H1 (cell line): Measurements from ENCODE around the gene ZNF483. TPM values are rescaled to one million over a fixed set of nuclear protein-coding genes. Genes with fewer than 3 reads are reported as not detected.

ENCODE experiments used
- CTCF ChIA-PET: fragments of 300-600 bp; sonication (Branson Sonifier 250); formaldehyde crosslinking; loops from one replicate; lab custom pipeline; 2021; ENCODE audit not compliant: partially characterized antibody; lab: Charles Lee
- POLR2A ChIA-PET: fragments of 300-600 bp; sonication (Branson Sonifier 250); formaldehyde crosslinking; loops from one replicate; lab custom pipeline; 2021; ENCODE audit warnings: inconsistent platforms; ENCODE audit not compliant: partially characterized antibody; lab: Charles Lee
- DNase-seq, 2 experiments: peaks; one replicate each; pipeline versions ENCODE4 v3.0.0 to v3.0.0-alpha.2; 2010 to 2022; ENCODE audit warnings: low spot score in 2 of 2, low read depth in 1 of 2, mixed read lengths in 1 of 2
- FAIRE-seq: peaks from 2 replicates; lab custom pipeline; 2011; peaks lifted over from hg19 to GRCh38; lab: Jason Lieb, UNC
- H2AFZ ChIP-seq: 2 replicates; pipeline ENCODE4 v1.8.1; 2012; ENCODE audit warnings: low read length, inconsistent platforms
- H2AK5ac ChIP-seq: 2 replicates; pipeline ENCODE4 v1.6.1; 2013; ENCODE audit warnings: low read depth, low read length
- H2BK120ac ChIP-seq: replicated peaks from 2 replicates; pipeline ENCODE3; 2013; ENCODE audit warnings: low read depth, low read length, inconsistent platforms
- H2BK12ac ChIP-seq: 2 replicates; pipeline ENCODE4 v1.6.1; 2013; ENCODE audit warnings: low read depth, low read length
- H2BK15ac ChIP-seq: 2 replicates; pipeline ENCODE4 v1.6.1; 2013; ENCODE audit warnings: low read length
- H2BK20ac ChIP-seq: 2 replicates; pipeline ENCODE4 v1.6.1; 2013; ENCODE audit warnings: low read length
- H2BK5ac ChIP-seq: 2 replicates; pipeline ENCODE4 v1.6.1; 2013; ENCODE audit warnings: low read depth, low read length
- H3K14ac ChIP-seq: 2 replicates; pipeline ENCODE4 v1.6.1; 2013; ENCODE audit warnings: inconsistent platforms; ENCODE audit not compliant: insufficient read length
- H3K18ac ChIP-seq: 2 replicates; pipeline ENCODE4 v1.6.1; 2013; ENCODE audit warnings: low read length; ENCODE audit errors: extremely low read depth
- H3K23ac ChIP-seq: 2 replicates; pipeline ENCODE4 v1.6.1; 2013; ENCODE audit warnings: inconsistent platforms; ENCODE audit not compliant: insufficient read length
- H3K23me2 ChIP-seq: 2 replicates; pipeline ENCODE4 v1.6.1; 2013; ENCODE audit warnings: low read depth, low read length
- H3K27ac ChIP-seq: 2 replicates; pipeline ENCODE4 v1.6.1; 2011; ENCODE audit warnings: low read depth, low read length, inconsistent platforms
- H3K27me3 ChIP-seq, 4 experiments: replicated peaks in 1 of 4; 1 replicate in 1 of 4; 2 replicates in 3 of 4; pipeline versions ENCODE4 v1.6.1 to v1.8.1; 2011 to 2013; ENCODE audit warnings: low read length in 3 of 4, mild to moderate bottlenecking in 3 of 4, inconsistent platforms in 2 of 4, mixed read lengths in 2 of 4, moderate library complexity in 1 of 4; ENCODE audit not compliant: control insufficient read depth in 3 of 4, insufficient read depth in 3 of 4; ENCODE audit errors: extremely low read depth in 1 of 4
- H3K36me3 ChIP-seq, 4 experiments: 2 replicates each; pipeline versions ENCODE4 v1.6.1 to v1.8.1; 2011 to 2013; ENCODE audit warnings: mild to moderate bottlenecking in 4 of 4, low read length in 3 of 4, moderate library complexity in 2 of 4, control low read depth in 1 of 4, inconsistent platforms in 1 of 4; ENCODE audit not compliant: insufficient read depth in 4 of 4, control insufficient read depth in 2 of 4
- H3K4ac ChIP-seq: replicated peaks from 2 replicates; pipeline ENCODE3; 2013; ENCODE audit warnings: low read length, low read depth, mixed read lengths, inconsistent platforms; ENCODE audit not compliant: insufficient read length
- H3K4me1 ChIP-seq, 4 experiments: replicated peaks in 1 of 4; 1 replicate in 1 of 4; 2 replicates in 3 of 4; pipeline versions ENCODE4 v1.6.1 to v1.8.1; 2011 to 2013; ENCODE audit warnings: low read length in 3 of 4, inconsistent platforms in 2 of 4, mixed read lengths in 1 of 4; ENCODE audit not compliant: insufficient read depth in 4 of 4, control insufficient read depth in 3 of 4
- H3K4me2 ChIP-seq, 2 experiments: 2 replicates each; pipeline versions ENCODE4 v1.6.1 to v1.8.1; 2011 to 2013; ENCODE audit warnings: low read depth in 2 of 2, low read length in 2 of 2, control low read depth in 1 of 2, inconsistent platforms in 1 of 2, mild to moderate bottlenecking in 1 of 2; ENCODE audit not compliant: insufficient read depth in 1 of 2
- H3K4me3 ChIP-seq, 4 experiments: fragments of 200-600, 300-600 bp in 1 of 4; sonication (generic), shearing (Covaris generic), sonication (Bioruptor Twin) in 1 of 4; 2 replicates each; pipeline versions ENCODE4 v1.5.1 to v1.8.1; 2011 to 2016; ENCODE audit warnings: low read length in 4 of 4, low read depth in 3 of 4, control low read depth in 2 of 4, inconsistent platforms in 2 of 4, mild to moderate bottlenecking in 2 of 4, mixed read lengths in 1 of 4, moderate library complexity in 1 of 4; ENCODE audit not compliant: insufficient read depth in 2 of 4; ENCODE audit errors: extremely low read depth in 1 of 4
- H3K56ac ChIP-seq: replicated peaks from 2 replicates; pipeline ENCODE3; 2013; ENCODE audit warnings: low read depth, mild to moderate bottlenecking, mixed read lengths, low read length, inconsistent platforms; ENCODE audit not compliant: insufficient read length
- H3K79me1 ChIP-seq: 2 replicates; pipeline ENCODE4 v1.6.1; 2013; ENCODE audit warnings: low read depth, low read length, control low read depth
- H3K79me2 ChIP-seq, 2 experiments: 2 replicates each; pipeline versions ENCODE4 v1.6.1 to v1.8.1; 2012 to 2013; ENCODE audit warnings: low read length in 2 of 2, mild to moderate bottlenecking in 2 of 2, inconsistent platforms in 1 of 2; ENCODE audit not compliant: insufficient read depth in 2 of 2, control insufficient read depth in 1 of 2
- H3K9ac ChIP-seq, 4 experiments: replicated peaks in 1 of 4; 1 replicate in 1 of 4; 2 replicates in 3 of 4; pipeline versions ENCODE4 v1.6.1 to v1.8.1; 2011 to 2013; ENCODE audit warnings: low read depth in 3 of 4, low read length in 3 of 4, control low read depth in 2 of 4, mild to moderate bottlenecking in 2 of 4, moderate library complexity in 2 of 4, inconsistent platforms in 1 of 4; ENCODE audit errors: extremely low read depth in 1 of 4
- H3K9me3 ChIP-seq, 2 experiments: 2 replicates each; pipeline versions ENCODE4 v1.6.1 to v1.8.1; 2012 to 2013; ENCODE audit warnings: mild to moderate bottlenecking in 2 of 2, moderate library complexity in 2 of 2, control low read depth in 1 of 2, inconsistent platforms in 1 of 2, low read depth in 1 of 2, low read length in 1 of 2, mixed read lengths in 1 of 2; ENCODE audit not compliant: insufficient read depth in 2 of 2
- H4K20me1 ChIP-seq, 2 experiments: replicated peaks in 1 of 2; 2 replicates each; pipeline versions ENCODE3 to v1.8.1; 2011 to 2013; ENCODE audit warnings: inconsistent platforms in 2 of 2, low read length in 2 of 2, mild to moderate bottlenecking in 1 of 2; ENCODE audit not compliant: insufficient read depth in 2 of 2, control insufficient read depth in 1 of 2
- H4K5ac ChIP-seq: 2 replicates; pipeline ENCODE4 v1.6.1; 2013; ENCODE audit warnings: low read length, low read depth, mixed read lengths, inconsistent platforms; ENCODE audit not compliant: insufficient read length
- H4K8ac ChIP-seq: 2 replicates; pipeline ENCODE4 v1.8.0; 2013; ENCODE audit warnings: mild to moderate bottlenecking, moderate library complexity, low read length, inconsistent platforms; ENCODE audit not compliant: insufficient read depth; ENCODE audit errors: extremely low read depth
- H4K91ac ChIP-seq: replicated peaks from 2 replicates; pipeline ENCODE3; 2013; ENCODE audit warnings: low read length, mixed read lengths, inconsistent platforms; ENCODE audit not compliant: insufficient read length
- ATF3 ChIP-seq: IDR thresholded peaks from 2 replicates; pipeline ENCODE4 v1.6.1; 2011; ENCODE audit warnings: low read depth, mild to moderate bottlenecking, low read length; ENCODE audit not compliant: insufficient read depth
- BCL11A ChIP-seq, 2 experiments: IDR thresholded peaks; one replicate each; pipeline ENCODE4 v1.6.1; 2011; ENCODE audit warnings: low read depth in 2 of 2, low read length in 2 of 2, mild to moderate bottlenecking in 2 of 2
- EP300 ChIP-seq, 2 experiments: IDR thresholded peaks; 1 replicate in 1 of 2; 2 replicates in 1 of 2; pipeline ENCODE4 v1.6.1; 2011 to 2012; ENCODE audit warnings: low read depth in 2 of 2, low read length in 2 of 2, mild to moderate bottlenecking in 2 of 2, borderline replicate concordance in 1 of 2, inconsistent platforms in 1 of 2, moderate library complexity in 1 of 2
- HDAC6 ChIP-seq: IDR thresholded peaks from one replicate; pipeline ENCODE4 v1.7.1; 2012; ENCODE audit warnings: low read depth, mild to moderate bottlenecking, inconsistent platforms, low read length, moderate library complexity
- SAP30 ChIP-seq: fragments of 300-600 bp; sonication (generic); IDR thresholded peaks from 2 replicates; pipeline ENCODE4 v1.7.1; 2012; ENCODE audit warnings: low read length, moderate library complexity, mild to moderate bottlenecking, inconsistent platforms; ENCODE audit not compliant: insufficient read depth, insufficient replicate concordance
- WGBS, 2 experiments: shearing (Covaris generic) in 1 of 2; methylation state at CpG; one replicate each; pipeline versions ENCODE4 v1.1.6 to v1.1.7; 2013 to 2015; ENCODE audit warnings: low lambda C conversion rate in 2 of 2, mixed read lengths in 2 of 2, inconsistent platforms in 1 of 2, low coverage in 1 of 2, missing lambda C conversion rate in 1 of 2; ENCODE audit not compliant: insufficient replicate concordance in 2 of 2, insufficient coverage in 1 of 2, insufficient read length in 1 of 2; ENCODE audit errors: extremely low coverage in 1 of 2, missing lambda C conversion rate in 1 of 2; 5-methylcytosine and 5-hydroxymethylcytosine counted together
- polyA plus RNA-seq, 7 experiments: library from polyadenylated mRNA; depleted of rRNA in 3 of 7; stranded (reverse) in 5 of 7; unstranded in 2 of 7; fragments of >200 nt in 5 of 7; fragments of 200-250 nt in 2 of 7; gene quantifications; 1 replicate in 5 of 7; 2 replicates in 1 of 7; 4 replicates in 1 of 7; pipeline versions ENCODE4 v1.2.1 to v1.2.3, GENCODE V29; 2011 to 2013; ENCODE audit warnings: missing spikeins in 2 of 7, mixed read lengths in 2 of 7
- total RNA-seq: library from RNA; stranded (reverse); fragmentation: NEBNext Ultra II Directional; extraction: Animal tissue kit (Norgen Biotek cat#: 25700); gene quantifications from 2 replicates; pipeline ENCODE4 v1.2.1, GENCODE V29; 2021

ZNF483 gene
- total and polyA plus RNA-seq, 2 of the 8 experiments (the other 6 are each of a cell fraction or from before 2014, with no cell fraction given) = 4.8 to 83.8 TPM

GRCh38 chr9:111559000-111559610 is 34.1 kb downstream of the ZNF483 start:
- Histone ChIP-seq H3K14ac (no peak overlapping the region), H3K4me3 (no peak overlapping the region), H3K56ac (no peak overlapping the region), H3K9ac (no peak overlapping the region), H2AFZ (no peak overlapping the region), H4K8ac (no peak overlapping the region; the same call in 1 of the 2 replicates), H3K23me2 (no peaks in the 10 kb centered on the region; the same call in 1 of the 2 replicates), H4K91ac (no peak overlapping the region), H2BK12ac (0 out of 2 replicates have a peak overlapping the region, but pooled peaks have one; percentile 50), H3K4me1 (no peaks in the 10 kb centered on the region), H3K27ac (no peak overlapping the region), H3K36me3 (peaks cover 0 to 8% (median 0%) of the 10 kb centered on the region in 4 experiments; a peak in 2 of 8 replicates), H3K9me3 (0 out of 4 replicates have a peak, but pooled peaks cover 0 to 5% of the 10 kb centered on the region in 2 experiments), H3K18ac (no peak overlapping the region), H2BK20ac (0 out of 2 replicates have a peak overlapping the region, but pooled peaks have one; percentile 34), H2BK5ac (no peak overlapping the region), H2BK120ac (no peak overlapping the region), H2AK5ac (0 out of 2 replicates have a peak overlapping the region, but pooled peaks have one; percentile 68), H3K4me2 (no peak overlapping the region), H4K5ac (no peak overlapping the region), H2BK15ac (0 out of 2 replicates have a peak overlapping the region, but pooled peaks have one; percentile 8), H3K79me2 (no peaks in the 10 kb centered on the region), H3K4ac (no peak overlapping the region), H3K23ac (no peak overlapping the region), H3K79me1 (no peaks in the 10 kb centered on the region), H4K20me1 (no peaks in the 10 kb centered on the region), H3K27me3 (no peaks in the 10 kb centered on the region)
- POLR2A ChIA-PET = interaction anchor here (0.6 to 2.1 kb wide), 4 partner anchors 9 to 35 kb away, joined by 3 to 9 read pairs (median 5); no protein-coding TSS in a partner anchor
- DNase-seq (peak in 1 of 2 experiments; percentile 40), FAIRE-seq (no peak)
- CTCF ChIA-PET = no interaction called here
- 88% methylated on average over 7 of the region's 7 CpGs; no CpG with 5 or more reads in 1 of the 2 experiments for WGBS, 2 experiments
- TF ChIP-seq ATF3 (no peak), BCL11A (IDR thresholded peaks at IDR 0.05; ENCODE audit: low read depth in 2 of 2, low read length in 2 of 2) (no peak), SAP30 (no peak), HDAC6 (no peak), EP300 (IDR thresholded peaks at IDR 0.05; ENCODE audit: borderline replicate concordance in 1 of 2, low read depth in 2 of 2, low read length in 2 of 2) (no peak)
